Osteoblast (primary cell): ENCODE data around the gene PLEKHA6. TPM values are rescaled to one million over a fixed set of nuclear protein-coding genes. Genes with fewer than 3 reads are reported as not detected.

Experiments
- DNase-seq: peaks from one replicate; pipeline ENCODE4 v3.0.0; 2011; ENCODE audit warnings: low spot score, mixed read lengths; ENCODE audit not compliant: insufficient read length; ENCODE audit errors: missing footprints
- H2AFZ ChIP-seq: 2 replicates; pipeline ENCODE4 v1.6.0; 2011; ENCODE audit warnings: mild to moderate bottlenecking, low read length
- H3K27ac ChIP-seq: 2 replicates; pipeline ENCODE4 v1.5.1; 2011; ENCODE audit warnings: mild to moderate bottlenecking, low read depth, low read length, moderate library complexity
- H3K27me3 ChIP-seq: 2 replicates; pipeline ENCODE4 v1.6.0; 2012; ENCODE audit warnings: mild to moderate bottlenecking, control low read depth, inconsistent platforms, low read length, moderate library complexity; ENCODE audit not compliant: insufficient read depth
- H3K36me3 ChIP-seq: 2 replicates; pipeline ENCODE4 v1.5.1; 2011; ENCODE audit warnings: mild to moderate bottlenecking, low read length, control low read depth, moderate library complexity; ENCODE audit not compliant: insufficient read depth
- H3K4me1 ChIP-seq: 2 replicates; pipeline ENCODE4 v1.5.1; 2011; ENCODE audit warnings: mild to moderate bottlenecking, low read length, control low read depth, moderate library complexity; ENCODE audit not compliant: insufficient read depth
- H3K4me2 ChIP-seq: 2 replicates; pipeline ENCODE4 v1.6.0; 2011; ENCODE audit warnings: mild to moderate bottlenecking, low read length; ENCODE audit not compliant: insufficient read depth
- H3K4me3 ChIP-seq: fragments of 200-600 bp; sonication (generic); 3 replicates; pipeline ENCODE4 v1.5.1; 2012; ENCODE audit warnings: mild to moderate bottlenecking, low read length, inconsistent platforms; ENCODE audit not compliant: insufficient read depth
- H3K79me2 ChIP-seq: 2 replicates; pipeline ENCODE4 v1.6.0; 2012; ENCODE audit warnings: mild to moderate bottlenecking, low read length, control low read depth, inconsistent platforms; ENCODE audit not compliant: insufficient read depth
- H3K9me3 ChIP-seq: 2 replicates; pipeline ENCODE4 v1.5.1; 2011; ENCODE audit warnings: low read depth, low read length, control low read depth
- H4K20me1 ChIP-seq: 2 replicates; pipeline ENCODE4 v1.6.0; 2012; ENCODE audit warnings: mild to moderate bottlenecking, low read length, control low read depth; ENCODE audit not compliant: insufficient read depth
- CTCF ChIP-seq: IDR thresholded peaks from 2 replicates; pipeline ENCODE4 v1.5.1; 2011; ENCODE audit warnings: mild to moderate bottlenecking, low read depth, low read length, moderate library complexity; ENCODE audit errors: extremely low read depth
- total RNA-seq: library from RNA; depleted of rRNA; stranded (reverse); fragments of >200 nt; gene quantifications from 2 replicates; pipeline ENCODE4 v1.2.3, GENCODE V29; 2012

PLEKHA6 gene
- total RNA-seq, 1 donor = 0.36 TPM

GRCh38 chr1:204337036-204337429 is 22.7 kb downstream of the PLEKHA6 start:
- Histone ChIP-seq H3K9me3 (no peaks in the 10 kb centered on the region), H2AFZ (no peak overlapping the region), H3K27me3 (peaks cover 55% of the 10 kb centered on the region), H3K4me3 (no peak overlapping the region), H4K20me1 (no peaks in the 10 kb centered on the region), H3K4me1 (no peaks in the 10 kb centered on the region), H3K79me2 (no peaks in the 10 kb centered on the region), H3K27ac (no peak overlapping the region), H3K36me3 (no peaks in the 10 kb centered on the region), H3K4me2 (no peak overlapping the region)
- TF ChIP-seq CTCF = no peak
- no peak for DNase-seq

GRCh38 chr1:204336421-204337035 is 23.2 kb downstream of the PLEKHA6 start:
- H3K79me2 ChIP-seq = no peaks in the 10 kb centered on the region

GRCh38 chr1:204335533-204335932 is 24.2 kb downstream of the PLEKHA6 start:
- H3K36me3 ChIP-seq = no peaks in the 10 kb centered on the region
- H3K4me1 ChIP-seq = no peaks in the 10 kb centered on the region
- no peaks in the 10 kb centered on the region for H3K9me3 ChIP-seq
- peaks cover 53% of the 10 kb centered on the region for H3K27me3 ChIP-seq
- no peak overlapping the region for H2AFZ ChIP-seq
- no peak for TF ChIP-seq CTCF
- H4K20me1 ChIP-seq = no peaks in the 10 kb centered on the region
- no peak overlapping the region for H3K27ac ChIP-seq
- H3K4me2 ChIP-seq = no peak overlapping the region
- no peak overlapping the region for H3K4me3 ChIP-seq
- DNase-seq = no peak
- H3K79me2 ChIP-seq = no peaks in the 10 kb centered on the region

More at GRCh38 chr1:204336421-204337035, 23.2 kb downstream of the PLEKHA6 start:
- Histone ChIP-seq H4K20me1 (no peaks in the 10 kb centered on the region), H3K27ac (no peak overlapping the region), H3K4me1 (no peaks in the 10 kb centered on the region), H3K9me3 (no peaks in the 10 kb centered on the region), H3K4me2 (no peak overlapping the region), H3K27me3 (peaks cover 58% of the 10 kb centered on the region), H3K4me3 (no peak overlapping the region), H2AFZ (no peak overlapping the region), H3K36me3 (no peaks in the 10 kb centered on the region)
- TF ChIP-seq CTCF = no peak
- no peak for DNase-seq

- H3K4me3 ChIP-seq = no peak overlapping the region
- H3K36me3 ChIP-seq = no peaks in the 10 kb centered on the region
- no peaks in the 10 kb centered on the region for H3K4me1 ChIP-seq
- no peak for TF ChIP-seq CTCF
- no peak for DNase-seq
- H3K9me3 ChIP-seq = no peaks in the 10 kb centered on the region
- no peaks in the 10 kb centered on the region for H4K20me1 ChIP-seq
- no peak overlapping the region for H2AFZ ChIP-seq
- H3K4me2 ChIP-seq = no peak overlapping the region
- H3K27ac ChIP-seq = no peak overlapping the region
- H3K79me2 ChIP-seq = no peaks in the 10 kb centered on the region
- H3K27me3 ChIP-seq = peaks cover 50% of the 10 kb centered on the region
Observed at GRCh38 chr1:204335085-204335484, 24.6 kb downstream of the PLEKHA6 start.
